Pulmonary artery endothelial cell (primary cell): ENCODE results near the gene OPA3. TPM values are rescaled to one million over a fixed set of nuclear protein-coding genes. Genes with fewer than 3 reads are reported as not detected.
"Not testable (repeated sequence)": the region's sequence is repeated elsewhere in the genome, so short reads cannot be mapped to it uniquely, and the experiment has no call there.

Experiments used
- DNase-seq: peaks from one replicate; pipeline ENCODE4 v3.0.0-alpha.2; 2011; ENCODE audit warnings: low read depth, low spot score
- total RNA-seq: library from RNA; depleted of rRNA; stranded (reverse); fragments of >200 nt; gene quantifications from 2 replicates; pipeline ENCODE4 v1.2.3, GENCODE V29; 2014

The OPA3 gene
- 6.0 and 9.7 TPM in 2 replicates for total RNA-seq

DNA sequence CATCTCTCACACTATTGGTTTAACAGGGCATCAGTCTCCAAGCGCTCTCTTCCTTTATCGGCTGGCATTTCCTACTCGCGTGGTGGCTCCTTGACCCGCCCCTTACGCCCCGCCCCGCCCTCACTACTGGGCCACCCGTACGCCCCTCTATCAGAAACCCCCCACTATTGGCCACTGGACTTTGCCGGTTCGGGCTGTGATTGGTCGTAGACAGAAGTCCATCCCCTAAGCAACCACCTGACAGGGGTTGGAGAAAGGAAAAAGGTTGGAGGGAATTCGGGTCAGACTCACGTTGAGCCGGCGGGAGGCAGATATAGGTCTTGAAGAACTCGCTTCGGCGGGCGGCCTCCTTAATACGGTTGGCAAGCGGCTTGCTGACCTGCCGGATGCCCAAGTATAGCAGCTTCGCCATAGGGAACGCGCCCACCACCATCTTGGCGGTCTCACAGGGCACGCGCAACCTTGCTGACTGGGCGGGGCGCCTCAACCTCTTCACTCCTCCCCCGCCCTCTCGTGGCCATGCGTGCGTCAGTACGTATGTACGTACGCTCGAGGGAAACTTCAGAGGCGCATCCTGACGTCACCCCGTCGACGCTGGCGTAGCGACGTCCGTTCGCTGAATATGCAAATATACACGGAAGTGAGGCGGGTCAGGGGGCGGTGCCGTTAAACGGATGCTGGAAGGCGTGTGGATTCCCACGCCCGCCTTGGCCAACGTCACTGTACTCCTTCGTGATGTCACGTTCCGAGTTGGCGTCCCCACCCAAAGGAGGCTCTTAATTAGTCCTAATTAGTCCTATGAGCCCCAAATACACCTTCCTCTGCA lies at the start of gene OPA3:
OPA3 (minus strand) TSS at position 471 of the 826 bp plus-strand sequence; CDS start at position 433, 38 bp downstream.
- DNase-seq = peak; percentile 99

DNA sequence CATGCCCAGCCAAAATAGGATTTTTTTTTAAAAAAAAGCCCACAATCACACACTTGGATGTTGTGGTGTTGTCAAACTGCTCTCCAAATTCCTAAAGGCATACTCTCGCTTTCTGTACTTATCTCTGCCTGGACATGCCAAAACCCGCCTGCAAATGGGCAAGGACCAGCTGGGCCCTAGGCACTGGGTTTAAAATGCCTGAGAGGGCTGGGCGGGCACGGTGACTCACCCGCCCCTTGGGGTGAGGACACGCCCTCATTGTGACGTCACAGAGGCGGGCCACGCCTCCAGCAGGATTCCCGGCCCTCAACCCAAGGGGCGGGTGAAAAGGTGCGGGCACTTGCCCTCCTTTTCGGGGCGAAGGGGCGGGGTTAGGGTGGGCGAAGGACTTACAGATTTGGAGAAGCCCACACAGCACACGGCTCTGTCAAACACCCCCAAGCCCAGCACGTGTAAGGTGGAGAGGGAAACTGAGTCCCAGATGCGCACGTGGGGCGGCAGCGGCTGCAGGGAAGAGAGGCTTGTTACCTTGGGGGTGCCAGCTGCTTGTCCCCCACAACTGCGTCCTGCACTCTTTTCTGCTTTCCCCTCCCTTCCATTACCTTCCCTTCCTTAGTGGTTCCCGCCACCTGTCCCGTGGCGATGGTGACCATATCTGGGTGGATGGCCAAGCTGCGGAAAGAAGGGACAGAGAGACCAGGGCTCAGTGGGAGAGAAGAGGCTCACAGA lies 48.0 kb upstream of the OPA3 start:
- DNase-seq = no peak

DNA sequence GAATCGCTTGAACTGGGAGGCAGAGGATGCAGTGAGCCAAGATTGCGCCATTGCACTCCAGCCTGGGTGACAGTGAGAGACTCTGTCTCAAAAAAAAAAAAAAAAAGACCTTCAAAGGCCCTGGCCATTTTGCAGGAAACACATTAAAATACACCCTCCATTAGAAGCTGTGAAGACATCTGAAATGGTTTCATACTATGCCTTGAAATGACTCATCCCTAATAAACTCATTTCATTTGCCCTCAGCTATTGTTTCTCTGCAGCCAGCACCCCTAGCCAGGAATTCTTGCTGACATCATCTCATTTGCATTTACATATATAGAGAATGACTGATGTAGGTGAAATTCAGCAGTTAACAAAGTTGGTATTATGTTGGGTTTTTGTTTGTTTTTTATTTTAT lies 45.9 kb upstream of the OPA3 start:
- peak; percentile 76 for DNase-seq

DNA sequence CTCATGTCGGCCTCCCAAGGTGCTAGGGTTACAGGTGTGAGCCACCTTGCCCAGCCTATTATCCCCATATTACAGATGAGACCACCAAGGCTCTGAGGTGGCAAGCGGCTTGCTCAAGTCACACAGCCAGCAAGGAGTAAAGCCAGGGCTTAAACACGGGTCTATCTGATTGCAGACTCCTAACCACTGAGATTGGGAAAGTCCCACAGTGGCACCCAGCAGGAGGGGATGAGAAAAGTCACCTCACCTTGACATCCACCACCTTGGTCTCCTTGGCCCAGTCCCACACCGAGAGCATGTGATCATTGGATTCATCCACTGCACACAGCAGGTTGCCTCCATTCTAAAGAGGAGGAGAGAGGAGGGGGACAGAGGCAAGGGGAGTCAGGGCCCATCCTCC lies 45.1 kb upstream of the OPA3 start:
- DNase-seq = no peak

DNA sequence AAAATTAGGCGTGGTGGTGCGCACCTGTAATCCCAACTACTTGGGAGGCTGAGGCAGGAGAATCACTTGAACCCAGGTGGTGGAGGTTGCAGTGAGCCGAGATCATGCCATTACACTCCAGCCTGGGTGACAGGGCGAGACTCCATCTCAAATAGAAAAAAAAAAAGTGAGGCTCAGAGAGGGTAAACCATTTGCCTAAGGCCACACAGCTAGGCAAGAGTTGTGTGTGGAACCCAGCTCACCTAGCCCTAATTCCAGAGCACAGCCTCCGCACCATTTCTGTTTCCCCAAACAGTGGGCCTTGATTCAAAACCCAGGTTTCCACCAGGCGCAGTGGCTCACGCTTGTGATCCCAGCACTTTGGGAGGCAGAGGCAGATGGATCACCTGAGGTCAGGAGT lies 43.6 kb upstream of the OPA3 start:
- not testable (repeated sequence) for DNase-seq

DNA sequence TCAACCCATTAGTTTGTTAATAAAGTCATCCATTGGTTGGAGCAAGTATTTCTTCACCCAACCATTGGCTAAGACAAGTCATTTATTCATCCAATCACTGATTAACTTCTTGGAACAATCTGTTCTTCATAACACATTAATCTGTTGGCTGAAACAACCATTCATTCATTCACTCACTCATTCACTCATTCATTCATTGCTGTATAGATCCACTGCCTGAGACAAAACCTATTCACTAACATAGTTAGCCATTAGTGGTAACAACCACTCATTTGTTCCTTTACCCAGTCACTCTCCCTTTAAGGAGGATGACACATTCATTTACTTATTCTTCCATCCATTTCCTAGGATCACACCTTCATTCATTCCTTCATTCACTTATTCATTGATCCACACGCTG lies 39.4 kb upstream of the OPA3 start:
- no peak for DNase-seq

DNA sequence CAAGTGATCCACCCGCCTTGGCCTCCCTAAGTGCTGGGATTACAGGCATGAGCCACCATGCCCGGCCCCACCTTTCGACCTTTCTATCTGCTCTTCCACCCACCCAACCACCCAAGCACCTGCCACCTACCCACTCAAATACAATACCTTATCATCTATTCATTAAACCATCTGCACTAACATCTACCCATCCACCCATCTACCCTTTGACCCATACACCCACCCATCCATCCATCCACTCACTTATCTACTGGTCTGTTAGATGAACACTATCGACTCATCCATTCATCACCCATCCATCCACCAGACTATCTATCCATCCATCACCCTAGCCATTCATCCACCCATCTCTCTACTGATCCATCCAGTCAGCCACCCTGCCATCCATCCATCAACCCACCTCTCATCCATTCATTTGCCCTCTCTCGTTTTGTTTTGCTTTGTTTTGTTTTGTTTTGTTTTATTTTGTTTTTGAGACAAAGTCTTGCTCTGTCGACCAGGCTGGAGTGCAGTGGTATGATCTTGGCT lies 37.4 kb upstream of the OPA3 start:
- no peak for DNase-seq

DNA sequence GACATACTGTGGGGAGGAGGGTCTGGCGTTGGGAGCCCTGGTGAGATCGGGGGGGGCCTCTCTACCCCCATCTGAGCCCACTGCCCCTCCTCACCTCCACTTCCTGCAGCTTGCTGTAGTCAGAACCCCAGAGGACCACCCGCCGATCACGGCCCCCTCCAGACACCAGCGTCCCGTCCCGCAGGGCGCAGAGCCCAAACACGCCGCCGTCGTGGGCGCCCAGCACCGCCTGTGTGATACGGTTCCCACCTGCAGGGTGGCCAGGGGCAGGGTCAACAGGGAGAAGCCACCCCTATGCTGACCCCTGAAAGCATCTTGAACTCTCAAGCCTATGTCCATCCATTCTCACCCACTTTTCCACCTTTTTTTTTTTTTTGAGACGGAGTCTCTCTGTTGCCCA lies 36.8 kb upstream of the OPA3 start:
- DNase-seq = no peak

DNA sequence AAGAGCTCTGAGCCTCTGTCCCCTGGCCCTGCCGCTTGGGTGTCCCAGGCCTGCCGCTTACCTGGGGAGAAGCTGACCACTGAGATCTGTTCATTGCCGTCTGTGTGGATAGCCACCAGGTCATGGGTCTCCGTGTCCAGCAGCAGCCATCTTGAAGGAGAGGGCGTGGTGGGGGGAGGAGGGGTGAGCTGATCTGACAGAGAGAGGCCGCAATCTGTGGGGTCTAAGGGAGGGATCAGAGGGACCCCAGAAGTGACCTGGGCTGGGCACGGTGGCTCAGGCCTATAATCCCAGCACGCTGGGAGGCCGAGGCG lies 32.1 kb upstream of the OPA3 start:
- DNase-seq = no peak

DNA sequence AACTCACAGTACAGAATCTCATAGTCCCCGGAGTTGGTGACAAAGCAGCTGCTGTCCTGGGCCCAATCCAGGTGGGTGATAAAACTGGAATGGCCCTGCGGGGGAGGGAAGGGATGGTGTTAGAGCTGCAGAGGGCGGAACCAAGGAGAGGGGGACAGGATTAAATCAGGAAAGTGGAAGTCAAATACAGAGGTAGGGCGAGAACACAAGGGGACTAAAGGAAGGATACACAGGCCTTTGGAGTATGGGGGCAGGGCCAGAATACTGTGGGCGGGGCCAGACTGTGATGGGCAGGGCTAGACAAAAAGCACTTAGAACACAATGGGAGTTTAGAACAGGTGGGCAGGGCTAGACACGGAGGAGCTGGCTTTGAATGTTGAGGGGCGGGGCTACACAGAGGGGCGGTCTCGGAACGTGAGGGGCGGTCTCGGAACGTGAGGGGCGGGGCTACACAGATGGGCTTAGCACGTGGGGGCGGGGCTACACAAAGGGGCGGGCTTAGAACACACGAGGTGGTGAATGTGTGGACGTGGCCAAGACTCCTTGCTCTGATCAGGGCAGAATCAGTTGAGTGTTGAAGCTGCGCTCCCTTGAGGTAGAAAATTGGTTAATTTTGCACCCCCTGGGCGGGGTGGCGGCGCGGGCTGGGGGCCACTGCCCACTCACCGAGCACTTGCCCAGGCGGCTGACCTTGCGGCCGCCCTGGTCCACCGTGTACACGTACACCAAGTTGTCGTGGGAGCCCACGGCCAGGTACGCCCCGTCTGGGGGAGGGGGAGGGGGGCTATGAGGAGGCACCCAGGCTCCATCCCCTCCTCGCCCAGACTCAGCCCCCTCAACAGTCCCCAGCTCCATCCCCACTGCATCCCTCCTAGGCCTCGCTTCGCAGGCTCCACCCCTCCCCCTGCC lies 31.4 kb upstream of the OPA3 start:
- peak; percentile 92 for DNase-seq

DNA sequence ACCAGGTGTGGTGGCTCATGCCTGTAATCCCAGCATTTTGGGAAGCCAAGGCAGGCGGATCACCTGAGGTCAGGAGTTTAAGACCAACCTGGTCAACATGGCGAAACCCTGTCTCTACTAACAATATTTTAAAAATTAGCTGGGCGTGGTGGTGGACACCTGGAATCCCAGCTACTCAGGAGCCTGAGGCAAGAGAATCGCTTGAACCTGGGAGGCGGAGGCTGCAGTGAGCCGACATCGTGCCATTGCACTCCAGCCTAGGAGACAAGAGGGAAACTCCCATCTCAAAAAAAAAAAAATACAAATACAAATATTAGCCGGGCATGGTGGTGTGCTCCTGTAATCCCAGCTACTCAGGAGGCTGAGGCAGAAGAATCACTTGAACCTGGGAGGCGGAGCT lies 30.5 kb upstream of the OPA3 start:
- not testable (repeated sequence) for DNase-seq

DNA sequence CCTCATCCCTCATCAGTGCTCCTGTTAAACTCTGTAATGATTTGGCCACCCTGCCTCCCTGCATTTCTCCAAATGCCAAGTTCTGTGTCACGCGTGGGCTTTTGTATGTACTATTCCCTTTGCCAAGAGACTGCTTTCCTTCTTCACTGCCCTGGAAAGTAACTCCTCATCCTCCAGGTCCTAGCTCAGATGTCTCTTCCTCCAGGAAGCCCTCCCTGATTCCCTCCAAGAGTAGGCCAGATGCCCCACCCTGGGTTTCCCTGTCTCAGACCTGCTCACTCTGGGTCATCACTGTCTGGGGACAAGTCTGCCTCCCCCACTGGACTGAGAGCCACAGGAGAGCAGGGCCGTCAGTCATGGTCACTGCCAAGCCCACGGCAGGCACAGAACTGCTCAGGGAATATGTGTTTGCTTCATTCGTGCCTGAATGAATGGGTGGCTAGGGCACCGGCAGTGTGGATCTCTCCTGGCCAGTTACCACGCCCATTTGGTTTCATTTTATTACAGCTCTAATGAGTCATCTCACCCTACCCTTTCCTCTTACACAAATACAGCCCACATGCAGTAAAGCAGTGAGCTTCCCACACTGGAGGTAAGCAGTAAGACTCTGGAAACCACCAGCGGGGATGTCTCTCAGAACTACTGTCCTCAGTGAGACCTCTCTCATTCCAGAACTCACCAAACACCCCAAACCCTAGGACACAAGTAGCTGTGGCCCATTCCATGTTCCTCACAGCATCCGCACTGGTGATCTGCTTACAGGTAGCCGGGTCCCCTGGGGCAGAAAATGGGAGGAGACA lies 29.5 kb upstream of the OPA3 start:
- DNase-seq = peak; percentile 44

DNA sequence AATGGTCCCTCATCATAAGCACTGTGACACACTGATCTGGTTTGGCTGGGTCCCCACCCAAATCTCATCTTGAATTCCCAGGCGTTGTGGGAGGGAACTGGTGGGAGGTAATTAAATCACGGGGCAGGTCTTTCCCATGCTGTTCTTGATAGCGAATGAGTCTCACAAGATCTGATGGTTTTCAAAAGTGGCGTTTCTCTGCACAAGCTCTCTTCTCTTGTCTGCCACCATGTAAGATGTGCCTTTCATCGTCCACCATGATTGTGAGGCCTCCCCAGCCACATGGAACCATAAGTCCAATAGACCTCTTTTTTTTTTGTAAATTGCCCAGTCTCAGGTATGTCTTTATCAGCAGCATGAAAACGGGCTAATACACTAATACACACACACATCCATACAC lies 24.3 kb upstream of the OPA3 start:
- DNase-seq = no peak

DNA sequence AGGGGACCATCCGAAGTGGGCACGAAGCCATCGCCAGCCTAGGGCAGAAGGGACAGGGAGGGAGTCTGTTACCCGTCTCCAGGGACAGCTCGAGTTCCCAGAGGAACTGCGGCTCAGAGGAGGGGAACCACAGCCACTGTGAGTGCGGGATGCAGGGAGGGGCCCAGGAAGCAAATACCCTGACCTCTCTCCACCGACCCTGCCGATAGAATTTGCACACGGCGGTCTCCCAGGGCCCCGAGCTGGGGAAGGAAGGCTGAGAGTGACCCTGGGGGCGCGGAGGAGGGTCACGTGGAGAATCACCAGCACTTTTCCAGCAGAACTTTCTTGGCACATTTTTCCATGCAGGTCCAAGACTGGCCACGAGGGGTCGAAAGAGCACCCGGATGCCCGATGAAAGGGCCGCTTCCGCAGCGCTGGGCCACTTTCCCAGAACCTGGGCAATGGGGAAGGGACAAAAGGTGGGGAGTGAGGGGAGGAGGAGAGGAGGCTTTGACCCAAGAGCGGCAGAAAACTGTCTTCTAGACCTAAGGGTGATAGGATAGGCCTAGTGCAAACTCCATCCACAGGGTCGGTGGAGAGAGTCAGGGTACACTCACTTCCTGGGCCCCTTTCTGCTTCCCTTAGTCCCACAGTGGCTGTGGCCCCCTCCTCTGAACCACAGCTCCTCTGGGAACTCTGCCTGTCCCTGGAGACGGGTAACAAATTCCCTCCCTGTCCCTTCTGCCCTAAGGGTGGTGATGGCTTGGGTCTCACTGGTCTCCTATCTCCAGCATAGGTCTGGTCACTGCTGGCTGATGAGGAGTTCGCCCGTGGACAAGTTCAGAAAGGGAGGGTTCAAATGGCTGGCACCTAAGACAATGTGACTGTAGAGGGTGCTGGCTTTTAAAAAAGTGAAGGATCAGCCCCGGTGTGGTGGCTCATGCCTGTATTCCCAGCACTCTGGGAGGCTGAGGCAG lies 22.7 kb upstream of the OPA3 start:
- DNase-seq = no peak

DNA sequence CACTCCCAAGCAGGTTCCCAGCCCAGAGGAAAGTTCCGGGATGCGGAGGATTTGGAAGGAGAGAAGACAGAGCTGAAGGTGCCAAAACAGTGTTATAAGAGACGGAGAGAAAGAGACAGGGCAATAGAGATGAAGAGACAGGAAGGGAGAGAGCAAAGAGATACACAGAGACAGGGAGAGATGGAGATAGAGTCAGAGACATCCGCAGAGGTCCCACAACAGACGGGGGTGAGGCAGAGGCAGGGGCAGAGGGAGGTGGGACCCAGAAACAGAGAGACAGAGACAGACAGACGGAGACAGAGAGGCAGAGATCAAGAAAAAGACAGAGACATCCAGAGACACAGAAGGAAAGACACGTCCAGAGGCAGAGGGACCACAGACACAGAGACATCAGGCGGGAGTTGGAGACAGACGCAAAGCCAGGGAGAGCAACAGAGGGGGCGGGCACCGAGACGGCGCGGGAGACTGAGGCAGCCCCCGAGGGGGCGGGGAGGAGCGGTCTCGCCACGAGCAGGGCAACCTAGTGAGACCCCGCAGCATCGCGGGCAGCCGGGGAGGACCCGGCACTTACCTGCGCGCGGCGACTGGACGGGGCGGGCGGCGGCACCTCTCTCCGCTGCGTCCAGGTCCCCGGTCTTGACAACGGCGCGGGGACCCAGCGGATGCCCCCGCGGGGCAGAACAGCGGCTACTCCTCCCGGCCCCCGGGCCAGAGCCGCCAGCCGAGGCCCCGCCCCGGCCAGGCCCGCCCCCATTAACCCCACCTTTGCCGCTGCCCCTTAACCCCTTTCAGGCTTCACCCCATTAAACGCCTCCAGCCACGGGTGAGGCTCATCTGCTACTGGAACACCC lies 17.1 kb upstream of the OPA3 start, which contains the start of gene GPR4:
GPR4 (minus strand) TSS at position 689 of the 851 bp plus-strand sequence. CDS start 10,346 bp downstream, outside the sequence.
- DNase-seq = no peak

DNA sequence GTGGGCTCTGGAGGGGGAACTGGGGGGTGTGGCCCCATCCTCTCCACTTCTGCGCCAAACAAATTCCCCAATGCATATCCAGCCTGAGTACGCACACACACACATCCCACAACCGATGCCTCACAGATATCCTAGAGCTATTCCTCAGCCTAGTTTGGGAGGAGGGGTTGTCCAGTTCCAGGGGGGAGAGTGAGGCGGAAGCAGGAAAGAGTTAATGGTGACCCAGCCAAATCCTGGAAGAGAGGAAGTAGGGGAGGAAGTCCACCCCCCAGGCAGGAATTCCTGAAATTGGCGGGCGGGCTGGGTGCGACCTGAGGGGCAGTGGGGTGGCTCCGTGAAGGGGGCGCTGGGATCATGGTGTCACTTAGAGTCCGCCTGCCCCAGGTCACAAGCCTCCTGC lies 16.5 kb upstream of the OPA3 start:
- DNase-seq = no peak

DNA sequence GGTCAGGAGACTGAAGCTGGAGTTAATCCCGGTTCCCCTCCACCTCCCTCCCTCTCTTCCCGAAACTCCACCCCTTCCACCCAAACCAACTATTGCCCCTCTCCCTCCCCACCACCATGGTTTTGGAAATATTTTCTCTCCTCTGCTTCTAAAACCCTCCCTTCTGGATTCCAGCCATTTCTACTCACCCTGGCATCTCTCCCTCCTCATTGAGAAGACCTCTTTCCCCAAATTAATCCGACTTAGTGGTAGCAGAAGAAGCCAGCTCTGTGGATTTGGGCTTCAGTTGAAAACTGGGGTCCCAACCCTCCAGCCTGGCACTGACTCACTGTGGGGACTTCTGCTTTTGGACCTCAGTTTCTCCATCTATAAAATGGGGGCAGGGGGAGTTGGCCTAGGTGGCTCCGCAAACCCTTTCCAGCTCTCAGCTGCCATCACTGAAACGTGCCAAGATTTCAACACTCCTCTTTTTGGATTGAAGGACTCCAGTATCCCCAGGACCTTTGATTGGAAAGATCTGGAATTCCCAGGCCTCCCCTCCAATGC lies 15.8 kb upstream of the OPA3 start:
- no peak for DNase-seq

DNA sequence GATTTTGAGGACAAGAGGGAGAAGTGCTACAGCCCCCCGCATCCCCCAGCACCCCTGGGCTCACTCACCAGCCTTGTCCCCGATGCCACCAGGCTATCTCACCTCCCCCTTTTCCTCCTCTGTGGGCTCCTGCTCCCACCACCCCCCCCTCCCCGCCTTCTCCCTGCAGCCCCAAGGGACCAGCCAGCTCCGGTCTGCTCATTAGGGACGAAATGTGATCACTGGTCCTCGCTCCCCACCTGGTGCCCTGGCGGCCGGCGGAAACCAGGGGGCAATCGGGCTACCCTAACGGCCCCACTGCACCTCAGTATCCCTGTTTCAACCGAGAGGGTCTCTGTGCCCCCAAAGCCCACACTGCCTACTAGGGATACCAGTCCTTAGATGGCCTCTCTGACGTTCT lies 14.7 kb upstream of the OPA3 start:
- no peak for DNase-seq
